Measurements from ENCODE around the gene HOXA6.

- no peak for TF ChIP-seq MXI1 (IDR thresholded peaks at IDR 0.05; ENCODE audit: low read depth, low read length)
- TF ChIP-seq CTCF (IDR thresholded peaks at IDR 0.05 in 2 of 3, conservative IDR thresholded peaks at IDR 0.05 in 1 of 3; ENCODE audit: control insufficient read depth in 2 of 3, extremely low read depth in 1 of 3, insufficient read depth in 1 of 3, low read depth in 3 of 3, low read length in 3 of 3) = no peak
- no peak for TF ChIP-seq POLR2A (IDR thresholded peaks at IDR 0.05; ENCODE audit: low read depth, low read length)
- no peak for TF ChIP-seq REST (IDR thresholded peaks at IDR 0.05; ENCODE audit: low read depth, low read length)
- no peak for TF ChIP-seq FOXM1 (IDR thresholded peaks at IDR 0.05; ENCODE audit: low read depth, low read length)
- no peak for TF ChIP-seq ZNF24 (IDR thresholded peaks at IDR 0.05)
- no peak for TF ChIP-seq EZH2 (IDR thresholded peaks at IDR 0.05; ENCODE audit: borderline replicate concordance, control insufficient read depth, low read depth, low read length)
- no peak for TF ChIP-seq CREM (IDR thresholded peaks at IDR 0.05; ENCODE audit: low read depth)
- no peak for TF ChIP-seq SUZ12 (IDR thresholded peaks at IDR 0.05; ENCODE audit: unreplicated experiment)
- no peak for TF ChIP-seq FOXK2 (IDR thresholded peaks at IDR 0.05)
Observed at GRCh38 chr7:27113991-27114769, 33.4 kb downstream of the HOXA6 start.

Data from GM12878 (cell line).